ENCODE measurements around the gene ARL16. TPM values are rescaled to one million over a fixed set of nuclear protein-coding genes. Genes with fewer than 3 reads are reported as not detected.
"Not testable (repeated sequence)": the region's sequence is repeated elsewhere in the genome, so short reads cannot be mapped to it uniquely, and the experiment has no call there.

Gene ARL16
- total RNA-seq, 1 experiment from 2014 or later: 38.6 TPM

GRCh38 chr17:81676906-81677305 is 6.7 kb downstream of the ARL16 start:
- Mint-ChIP-seq H3K27ac (ENCODE audit: low read depth, unreplicated experiment) (no peak overlapping the region), H3K27me3 (ENCODE audit: insufficient read depth, unreplicated experiment) (no peaks in the 10 kb centered on the region), H3K36me3 (ENCODE audit: insufficient read depth, unreplicated experiment) (peaks cover 36% of the 10 kb centered on the region), H3K4me3 (ENCODE audit: unreplicated experiment) (no peak overlapping the region), H3K4me1 (ENCODE audit: insufficient read depth, unreplicated experiment) (peaks cover 5% of the 10 kb centered on the region), H3K9me3 (ENCODE audit: unreplicated experiment) (no peaks in the 10 kb centered on the region)
- no peak for DNase-seq (ENCODE audit: unreplicated experiment)
- intact Hi-C loops (cut with micrococcal nuclease): no loop called here
- no TSS peak for BruUV-seq (replicated peaks)
- ChIA-PET CTCF (interaction anchor here (0.6 to 1.0 kb wide), 3 partner anchors 28 to 154 kb away, joined by 3 to 5 read pairs (median 3); no protein-coding TSS in a partner anchor), POLR2A (interaction anchor here (0.5 to 2.8 kb wide), 2 partner anchors 11 to 155 kb away, joined by 7 to 10 read pairs; partner anchors contain the start of genes CCDC137 and OXLD1)
- TF ChIP-seq CTCF (IDR thresholded peaks at IDR 0.05; ENCODE audit: unreplicated experiment): no peak

GRCh38 chr17:81675515-81676221 is 7.9 kb downstream of the ARL16 start:
- H3K27me3 Mint-ChIP-seq (ENCODE audit: insufficient read depth, unreplicated experiment); intact Hi-C loops (cut with micrococcal nuclease); H3K4me1 Mint-ChIP-seq (ENCODE audit: insufficient read depth, unreplicated experiment); H3K4me3 Mint-ChIP-seq (ENCODE audit: unreplicated experiment); H3K27ac Mint-ChIP-seq (ENCODE audit: low read depth, unreplicated experiment); BruUV-seq (replicated peaks); H3K9me3 Mint-ChIP-seq (ENCODE audit: unreplicated experiment): not testable (repeated sequence)
- ChIA-PET POLR2A (interaction anchor here (0.8 to 2.8 kb wide), 4 partner anchors 9 to 187 kb away, joined by 3 to 10 read pairs (median 6); partner anchors contain the start of genes CCDC137, MRPL12, NPLOC4 and OXLD1), CTCF (interaction anchor here (1.0 to 1.6 kb wide), 3 partner anchors 10 to 31 kb away, joined by 4 to 8 read pairs (median 5); no protein-coding TSS in a partner anchor)
- peaks cover 45% of the 10 kb centered on the region for H3K36me3 Mint-ChIP-seq (ENCODE audit: insufficient read depth, unreplicated experiment)
- DNase-seq (ENCODE audit: unreplicated experiment): peak; percentile 30
- TF ChIP-seq CTCF (IDR thresholded peaks at IDR 0.05; ENCODE audit: unreplicated experiment): peak; percentile 66

GRCh38 chr17:81673561-81674258 is 9.9 kb downstream of the ARL16 start:
- DNase-seq (ENCODE audit: unreplicated experiment): no peak
- Mint-ChIP-seq H3K36me3 (ENCODE audit: insufficient read depth, unreplicated experiment) (peaks cover 51% of the 10 kb centered on the region), H3K9me3 (ENCODE audit: unreplicated experiment) (no peaks in the 10 kb centered on the region), H3K4me1 (ENCODE audit: insufficient read depth, unreplicated experiment) (peaks cover 5% of the 10 kb centered on the region), H3K27me3 (ENCODE audit: insufficient read depth, unreplicated experiment) (no peaks in the 10 kb centered on the region), H3K27ac (ENCODE audit: low read depth, unreplicated experiment) (no peak overlapping the region), H3K4me3 (ENCODE audit: unreplicated experiment) (no peak overlapping the region)
- BruUV-seq (replicated peaks): TSS peak; percentile 51
- CTCF ChIA-PET: no interaction called here
- TF ChIP-seq CTCF (IDR thresholded peaks at IDR 0.05; ENCODE audit: unreplicated experiment): no peak
- intact Hi-C loops (cut with micrococcal nuclease): no loop called here
- POLR2A ChIA-PET: no interaction called here

GRCh38 chr17:81672954-81673353 is 10.6 kb downstream of the ARL16 start:
- DNase-seq (ENCODE audit: unreplicated experiment): no peak
- POLR2A ChIA-PET: no interaction called here
- peaks cover 57% of the 10 kb centered on the region for H3K36me3 Mint-ChIP-seq (ENCODE audit: insufficient read depth, unreplicated experiment)

More at GRCh38 chr17:81672954-81673353, 10.6 kb downstream of the ARL16 start:
- no TSS peak for BruUV-seq (replicated peaks)
- Mint-ChIP-seq H3K4me1 (ENCODE audit: insufficient read depth, unreplicated experiment) (peaks cover 10% of the 10 kb centered on the region), H3K27ac (ENCODE audit: low read depth, unreplicated experiment) (no peak overlapping the region), H3K9me3 (ENCODE audit: unreplicated experiment) (no peaks in the 10 kb centered on the region), H3K27me3 (ENCODE audit: insufficient read depth, unreplicated experiment) (no peaks in the 10 kb centered on the region), H3K4me3 (ENCODE audit: unreplicated experiment) (no peak overlapping the region)
- CTCF ChIA-PET: interaction anchor here (0.6 to 0.9 kb wide), 2 partner anchors 9 to 441 kb away, joined by 3 to 5 read pairs; no protein-coding TSS in a partner anchor
- TF ChIP-seq CTCF (IDR thresholded peaks at IDR 0.05; ENCODE audit: unreplicated experiment): no peak
- intact Hi-C loops (cut with micrococcal nuclease): no loop called here

Measured in MCF 10A (cell line).